GM11168 (cell line): ENCODE measurements around the gene NUDT5.
"Not testable (repeated sequence)": the region's sequence is repeated elsewhere in the genome, so short reads cannot be mapped to it uniquely, and the experiment has no call there.

ENCODE experiments used
- in situ Hi-C: fragments of 300-500 bp; cut with MboI; formaldehyde crosslinking; loops from one replicate; pipeline ENCODE4 v1.12.0; 2022; ENCODE audit warnings: low sequenced_read_pairs; ENCODE audit not compliant: unreplicated experiment

The NUDT5 gene

GRCh38 chr10:12195603-12196506 is at the start of gene NUDT5, which contains the start of gene CDC123:
TSS of gene NUDT5 (minus strand) at chr10:12195891. CDS start at chr10:12186291, 9,600 bp downstream.
TSS of gene CDC123 (plus strand) at chr10:12196188. CDS start at chr10:12196246, 58 bp downstream.
- in situ Hi-C loops, result no loop called here

DNA sequence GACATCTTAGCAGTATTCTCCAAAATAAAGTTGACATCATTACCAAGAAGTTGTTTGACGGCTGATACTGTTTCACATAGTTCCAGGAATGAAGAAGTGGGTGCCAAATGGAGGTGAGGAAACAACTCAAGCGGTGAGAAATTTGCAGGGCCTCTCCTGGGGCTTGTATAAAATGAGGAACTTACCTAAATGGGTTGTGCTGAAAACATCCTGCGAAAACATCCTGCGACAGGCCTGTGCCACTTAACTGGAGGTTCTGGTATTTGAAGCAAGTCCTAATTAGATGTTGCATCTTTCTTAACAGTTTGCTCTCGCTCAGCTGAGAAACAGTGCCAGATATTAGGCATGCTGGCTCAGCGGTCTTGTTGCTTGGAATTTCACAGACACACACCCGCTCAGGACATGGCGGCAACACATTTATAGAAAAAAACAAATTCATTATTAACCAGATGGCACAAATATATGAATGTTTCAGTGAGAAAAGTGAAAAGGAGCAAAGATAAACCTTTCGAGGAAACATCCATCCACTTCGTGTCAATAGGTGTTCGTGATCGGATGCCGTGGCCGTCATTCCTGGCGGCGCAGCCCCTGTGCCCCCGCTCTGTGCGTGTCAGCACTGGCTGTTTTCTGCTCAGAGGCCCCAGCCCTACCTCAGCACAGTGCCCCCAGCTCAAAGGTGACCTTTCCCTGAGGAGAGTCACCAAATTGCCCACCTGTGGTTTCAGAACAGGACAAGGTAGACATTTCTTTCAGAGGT is 48.4 kb upstream of the NUDT5 start:
- in situ Hi-C loops, result no loop called here

GRCh38 chr10:12241810-12242529 is 46.3 kb upstream of the NUDT5 start:
- in situ Hi-C loops, result no loop called here

- in situ Hi-C loops, result no loop called here
Observed at GRCh38 chr10:12238821-12239220, 43.1 kb upstream of the NUDT5 start.

DNA sequence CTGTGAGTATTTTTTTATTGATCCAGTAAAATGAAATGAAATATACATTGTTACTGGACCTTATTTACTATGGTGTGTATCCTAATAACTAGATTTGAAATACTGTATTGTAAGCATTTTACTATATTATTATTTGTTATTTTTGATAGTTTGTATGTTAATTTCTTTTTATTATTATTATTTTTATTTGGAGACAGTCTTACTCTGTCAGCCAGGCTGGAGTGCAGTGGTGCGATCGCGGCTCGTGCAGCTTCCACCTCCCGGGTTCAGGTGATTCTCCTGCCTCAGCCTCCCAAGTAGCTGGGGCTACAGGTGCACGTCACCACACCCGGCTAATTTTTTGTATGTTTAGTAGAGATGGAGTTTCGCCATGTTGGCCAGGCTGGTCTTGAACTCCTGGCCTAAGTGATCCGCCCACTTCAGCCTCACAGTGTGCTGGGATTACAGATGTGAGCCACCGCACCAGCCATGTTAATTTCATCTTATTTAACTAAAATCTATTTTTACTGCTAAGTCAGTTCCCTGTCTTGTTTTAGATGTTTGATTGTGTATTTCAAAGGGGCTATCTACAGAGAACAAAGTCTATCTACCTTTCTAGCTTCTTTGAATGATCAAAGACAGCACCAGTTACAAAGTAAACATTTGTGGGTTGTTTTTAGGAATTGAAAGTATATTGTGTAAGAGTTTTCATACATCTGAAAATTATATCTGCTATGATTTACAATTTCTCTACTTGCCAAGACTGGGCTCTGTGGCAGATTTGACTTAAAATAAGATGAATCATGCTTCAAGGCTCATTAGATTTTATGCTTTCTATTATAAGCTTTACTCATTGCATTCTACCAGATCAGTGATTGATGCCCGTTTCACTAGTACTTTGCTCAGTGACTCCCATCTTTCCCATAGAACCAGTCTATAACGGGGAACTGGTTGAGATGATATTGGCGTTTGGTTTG is 41.9 kb upstream of the NUDT5 start:
- in situ Hi-C loops, result no loop called here

GRCh38 chr10:12235796-12236195 is 40.1 kb upstream of the NUDT5 start:
- in situ Hi-C loops, result no loop called here

DNA sequence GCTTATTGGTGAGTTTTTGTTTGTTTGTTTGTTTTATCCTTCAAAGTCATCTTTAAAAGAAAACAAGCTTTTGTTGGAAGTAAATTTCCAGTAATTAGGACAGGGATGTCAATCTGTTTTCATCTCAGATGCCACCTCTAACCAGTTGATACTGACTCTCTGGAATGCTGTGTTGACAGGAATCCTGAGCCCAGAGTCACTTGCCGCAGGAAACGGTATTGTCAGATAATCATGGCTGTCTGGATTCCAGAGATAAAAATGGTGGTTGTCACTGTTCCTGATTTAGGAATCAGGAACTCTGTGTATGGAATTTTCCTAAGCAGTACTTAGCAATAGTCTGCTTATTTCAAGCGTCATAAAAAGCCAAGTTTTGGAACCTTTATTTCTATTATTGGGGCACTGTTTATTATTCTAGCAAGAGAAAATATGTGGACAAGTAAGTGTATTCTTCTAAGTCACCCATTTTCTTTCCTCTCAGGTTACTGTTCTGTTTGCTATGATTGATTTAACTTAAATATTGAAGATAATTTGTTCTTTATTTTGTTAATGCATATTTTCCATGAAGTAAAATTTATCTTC is 39.5 kb upstream of the NUDT5 start:
- in situ Hi-C loops, result no loop called here

GRCh38 chr10:12234687-12235086 is 39.0 kb upstream of the NUDT5 start:
- in situ Hi-C loops, result not testable (repeated sequence)

DNA sequence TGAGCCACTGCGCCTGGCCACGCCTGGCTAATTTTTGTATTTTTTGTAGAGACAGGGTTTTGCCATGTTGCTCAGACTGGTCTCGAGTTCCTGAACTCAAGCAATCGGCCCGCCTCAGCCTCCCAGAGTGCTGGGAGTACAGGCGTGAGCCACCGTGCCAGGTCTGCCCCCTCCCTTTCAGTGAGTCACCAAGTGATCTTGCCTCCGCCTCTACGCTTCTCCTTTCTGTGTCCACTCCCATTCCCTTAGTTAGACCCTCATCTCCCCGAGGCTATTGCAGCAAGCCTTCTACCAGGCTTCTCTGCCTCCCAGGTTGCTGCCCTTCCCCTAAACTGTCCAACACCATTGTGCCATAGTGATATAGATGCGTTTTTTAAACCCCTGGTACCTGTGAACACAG is 33.2 kb upstream of the NUDT5 start:
- in situ Hi-C loops, result no loop called here

- in situ Hi-C loops, result not testable (repeated sequence)
Observed at GRCh38 chr10:12226438-12226837, 30.7 kb upstream of the NUDT5 start.

- in situ Hi-C loops, result no loop called here
Observed at GRCh38 chr10:12225444-12225843, 29.8 kb upstream of the NUDT5 start.

DNA sequence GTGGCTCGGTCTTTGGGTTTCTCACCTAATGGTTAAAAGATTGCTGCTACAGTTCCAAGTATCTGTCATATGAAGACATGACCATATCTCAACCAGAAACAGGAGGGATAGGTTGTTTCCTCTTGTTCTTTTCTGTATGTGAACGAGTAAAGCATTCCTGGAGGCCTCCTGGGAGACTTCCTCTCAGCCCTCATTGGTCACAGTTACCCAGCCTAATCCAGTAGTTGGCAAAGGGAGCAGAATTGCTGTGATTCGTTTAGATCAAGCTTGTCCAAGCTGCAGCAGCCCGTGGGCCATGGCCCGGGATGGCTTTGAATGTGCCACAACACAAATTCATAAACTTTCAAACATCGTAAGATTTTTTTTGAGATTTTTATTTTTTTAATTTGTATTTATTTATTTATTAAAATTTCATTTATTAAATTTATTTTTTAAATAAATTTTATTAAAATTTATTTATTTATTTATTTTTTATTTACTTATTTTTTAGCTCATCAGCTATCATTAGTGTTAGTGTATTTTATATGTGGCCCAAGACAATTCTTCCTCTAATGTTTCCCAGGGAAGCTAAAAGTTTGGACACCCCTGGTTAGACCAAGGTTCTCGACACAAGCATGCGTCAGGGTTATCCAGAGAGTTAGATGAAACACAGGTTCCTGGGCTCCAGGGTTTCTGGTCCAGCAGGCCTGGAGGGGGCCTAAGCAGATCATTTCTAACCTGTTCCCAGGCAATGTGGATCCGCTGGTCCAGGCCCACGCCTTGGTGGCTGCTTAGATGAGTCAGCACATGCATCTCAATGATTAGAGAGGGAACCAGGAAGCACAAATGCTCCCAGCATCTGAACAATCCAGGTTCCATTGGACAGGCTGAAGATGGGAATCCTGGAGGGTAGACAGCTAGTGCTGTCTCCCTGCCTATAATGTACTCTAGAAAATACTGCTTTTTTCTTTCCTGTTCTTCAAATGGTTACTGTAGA is 25.9 kb upstream of the NUDT5 start:
- in situ Hi-C loops, result no loop called here

GRCh38 chr10:12218991-12219390 is 23.3 kb upstream of the NUDT5 start:
- in situ Hi-C loops, result no loop called here

DNA sequence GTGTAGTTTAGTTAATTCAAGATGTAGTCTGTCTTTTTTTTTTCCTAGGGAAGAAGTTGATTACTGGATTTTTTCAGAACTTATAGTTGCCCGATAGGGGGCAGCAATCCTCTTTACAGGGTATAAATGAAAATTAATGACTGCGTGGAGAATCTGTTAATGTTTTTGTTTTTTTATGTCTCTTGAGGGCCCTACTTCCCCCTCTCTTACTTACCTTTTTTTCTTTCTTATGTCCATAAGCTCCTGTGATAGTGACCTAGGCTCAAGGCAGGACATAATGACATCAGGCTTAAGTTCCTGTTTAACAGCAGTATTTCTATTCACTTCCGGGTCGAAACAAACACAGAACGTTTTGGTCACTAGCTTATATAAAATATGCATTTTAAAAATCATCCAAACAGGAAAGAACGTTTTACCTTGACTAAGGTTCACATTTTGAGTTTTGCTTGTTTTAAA is 19.1 kb upstream of the NUDT5 start:
- in situ Hi-C loops, result no loop called here

- in situ Hi-C loops, result no loop called here
Observed at GRCh38 chr10:12214093-12214492, 18.4 kb upstream of the NUDT5 start.

GRCh38 chr10:12213621-12214020 is 17.9 kb upstream of the NUDT5 start:
- in situ Hi-C loops, result no loop called here

DNA sequence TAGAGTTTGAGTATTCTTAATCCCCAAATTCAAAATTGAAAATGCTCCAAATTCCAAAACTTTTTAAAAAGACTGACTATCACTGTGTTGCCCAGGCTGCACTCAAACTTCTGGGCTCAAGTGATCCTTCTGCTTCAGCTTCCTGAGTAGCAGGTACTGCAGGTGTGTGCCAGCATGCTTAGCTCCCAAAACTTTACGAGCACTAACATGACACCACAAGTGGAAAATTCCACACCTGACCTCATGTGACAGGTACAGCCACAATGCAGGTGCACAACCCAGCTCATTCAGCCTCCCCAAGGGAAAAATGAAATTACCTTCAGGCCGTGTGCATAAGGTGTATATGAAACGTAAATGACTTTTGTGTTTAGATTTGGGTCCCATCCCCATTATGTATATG is 16.8 kb upstream of the NUDT5 start:
- in situ Hi-C loops, result no loop called here

DNA sequence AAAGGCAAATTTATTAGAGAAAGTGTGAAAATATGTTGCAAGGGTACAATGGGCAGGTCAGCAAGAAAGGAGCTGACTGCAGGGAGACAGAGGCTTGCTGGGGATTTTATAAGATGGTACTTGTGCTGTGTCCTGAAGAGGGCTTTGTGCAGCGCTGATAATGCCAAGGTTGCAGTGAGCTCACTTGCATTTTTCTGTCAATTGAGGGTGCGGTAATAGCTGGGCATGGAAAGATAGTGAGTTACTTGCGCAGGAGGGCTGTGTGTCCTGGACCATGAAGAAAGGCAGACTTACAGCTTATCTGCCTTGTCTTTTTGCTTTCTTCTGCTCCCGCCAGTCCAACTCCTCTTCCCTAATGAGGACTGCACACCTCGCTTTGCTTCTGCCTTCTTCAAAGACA is 12.8 kb upstream of the NUDT5 start:
- in situ Hi-C loops, result no loop called here
